AG04449 (cell line): ENCODE measurements around the gene OXNAD1.

Experiments
- CTCF ChIA-PET: fragments of 350-600 bp; formaldehyde crosslinking; extraction: SDS; loops from one replicate; lab custom pipeline; 2021; ENCODE audit warnings: antibody characterized with exemption; lab: Yijun Ruan, JAX
- POLR2A ChIA-PET: fragments of 400-600, 350-600 bp; formaldehyde crosslinking; extraction: SDS; loops from one replicate; lab custom pipeline; 2020; ENCODE audit warnings: antibody characterized with exemption, inconsistent platforms; lab: Yijun Ruan, JAX
- DNase-seq: peaks from one replicate; pipeline ENCODE4 v3.0.0-alpha.2; 2010; ENCODE audit warnings: low read depth, low spot score
- H3K4me3 ChIP-seq: 2 replicates; pipeline ENCODE4 v1.5.1; 2011; ENCODE audit warnings: low read depth, mild to moderate bottlenecking, control low read depth, low read length
- TF ChIP-seq, protein P1 (sequence below): IDR thresholded peaks from one replicate; pipeline ENCODE4 v1.5.1; 2011; ENCODE audit warnings: mild to moderate bottlenecking, moderate library complexity, low read length, control low read depth, inconsistent platforms; ENCODE audit not compliant: insufficient read depth; ENCODE audit errors: missing control alignments

Gene OXNAD1, protein sequence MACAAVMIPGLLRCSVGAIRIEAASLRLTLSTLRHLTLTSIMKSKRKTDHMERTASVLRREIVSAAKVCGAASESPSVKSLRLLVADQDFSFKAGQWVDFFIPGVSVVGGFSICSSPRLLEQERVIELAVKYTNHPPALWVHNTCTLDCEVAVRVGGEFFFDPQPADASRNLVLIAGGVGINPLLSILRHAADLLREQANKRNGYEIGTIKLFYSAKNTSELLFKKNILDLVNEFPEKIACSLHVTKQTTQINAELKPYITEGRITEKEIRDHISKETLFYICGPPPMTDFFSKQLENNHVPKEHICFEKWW

DNA sequence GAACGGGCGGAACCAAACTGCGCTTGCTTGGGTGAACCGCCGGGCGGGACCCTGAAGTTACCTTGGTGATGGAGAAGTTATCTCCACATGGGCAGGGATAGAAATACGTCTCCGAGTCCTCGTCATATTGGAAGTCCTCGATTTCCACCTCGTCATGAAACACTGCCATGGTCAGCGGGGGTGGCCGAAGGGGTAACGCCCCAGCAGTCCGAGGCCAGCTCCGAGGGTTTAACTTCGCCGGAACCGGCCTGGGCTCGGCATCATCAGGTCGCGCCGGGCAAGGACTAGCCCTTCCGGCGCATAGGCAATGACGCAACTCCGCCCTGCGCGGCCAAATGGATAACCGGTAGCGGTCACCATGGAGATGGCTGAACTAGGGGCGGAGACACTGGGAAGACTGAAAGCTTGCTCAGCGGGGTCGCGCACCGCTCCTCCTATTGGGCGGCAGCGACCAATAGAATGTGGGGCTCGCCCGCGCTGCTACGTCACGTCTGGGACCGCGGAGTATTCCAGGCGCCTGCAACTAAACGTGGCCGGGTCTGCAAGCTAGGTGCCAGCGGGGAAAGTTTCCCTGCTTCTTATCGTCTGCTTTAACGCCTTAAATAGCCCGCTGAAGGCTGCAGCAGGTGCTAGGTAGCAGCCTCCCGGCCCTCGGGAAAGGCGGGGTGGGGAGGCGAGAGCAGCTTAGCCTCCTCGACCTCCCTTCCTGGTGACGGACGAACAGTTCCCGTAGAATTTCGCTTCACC is at the start of gene OXNAD1, which contains the start of gene DPH3:
Gene OXNAD1, plus strand, starts transcription at position 505 of the 747 bp plus-strand sequence. CDS start 5,741 bp downstream, outside the sequence.
Gene DPH3, minus strand, starts transcription at position 236 of the 747 bp plus-strand sequence. Its CDS starts 67 bp downstream, at position 169.
- POLR2A ChIA-PET = interaction anchor here (0.5 to 1.1 kb wide), 5 partner anchors 21 to 1057 kb away, joined by 3 to 5 read pairs (median 4); partner anchors contain the start of gene GALNT15
- peak within 1 kb of the TSS; percentile 98 for H3K4me3 ChIP-seq
- DNase-seq = peak; percentile 97
- TF ChIP-seq, protein P1, sequence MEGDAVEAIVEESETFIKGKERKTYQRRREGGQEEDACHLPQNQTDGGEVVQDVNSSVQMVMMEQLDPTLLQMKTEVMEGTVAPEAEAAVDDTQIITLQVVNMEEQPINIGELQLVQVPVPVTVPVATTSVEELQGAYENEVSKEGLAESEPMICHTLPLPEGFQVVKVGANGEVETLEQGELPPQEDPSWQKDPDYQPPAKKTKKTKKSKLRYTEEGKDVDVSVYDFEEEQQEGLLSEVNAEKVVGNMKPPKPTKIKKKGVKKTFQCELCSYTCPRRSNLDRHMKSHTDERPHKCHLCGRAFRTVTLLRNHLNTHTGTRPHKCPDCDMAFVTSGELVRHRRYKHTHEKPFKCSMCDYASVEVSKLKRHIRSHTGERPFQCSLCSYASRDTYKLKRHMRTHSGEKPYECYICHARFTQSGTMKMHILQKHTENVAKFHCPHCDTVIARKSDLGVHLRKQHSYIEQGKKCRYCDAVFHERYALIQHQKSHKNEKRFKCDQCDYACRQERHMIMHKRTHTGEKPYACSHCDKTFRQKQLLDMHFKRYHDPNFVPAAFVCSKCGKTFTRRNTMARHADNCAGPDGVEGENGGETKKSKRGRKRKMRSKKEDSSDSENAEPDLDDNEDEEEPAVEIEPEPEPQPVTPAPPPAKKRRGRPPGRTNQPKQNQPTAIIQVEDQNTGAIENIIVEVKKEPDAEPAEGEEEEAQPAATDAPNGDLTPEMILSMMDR = no peak
- CTCF ChIA-PET = interaction anchor here (0.8 to 7.7 kb wide), 19 partner anchors 10 to 453 kb away, joined by 3 to 135 read pairs (median 6); no protein-coding TSS in a partner anchor

DNA sequence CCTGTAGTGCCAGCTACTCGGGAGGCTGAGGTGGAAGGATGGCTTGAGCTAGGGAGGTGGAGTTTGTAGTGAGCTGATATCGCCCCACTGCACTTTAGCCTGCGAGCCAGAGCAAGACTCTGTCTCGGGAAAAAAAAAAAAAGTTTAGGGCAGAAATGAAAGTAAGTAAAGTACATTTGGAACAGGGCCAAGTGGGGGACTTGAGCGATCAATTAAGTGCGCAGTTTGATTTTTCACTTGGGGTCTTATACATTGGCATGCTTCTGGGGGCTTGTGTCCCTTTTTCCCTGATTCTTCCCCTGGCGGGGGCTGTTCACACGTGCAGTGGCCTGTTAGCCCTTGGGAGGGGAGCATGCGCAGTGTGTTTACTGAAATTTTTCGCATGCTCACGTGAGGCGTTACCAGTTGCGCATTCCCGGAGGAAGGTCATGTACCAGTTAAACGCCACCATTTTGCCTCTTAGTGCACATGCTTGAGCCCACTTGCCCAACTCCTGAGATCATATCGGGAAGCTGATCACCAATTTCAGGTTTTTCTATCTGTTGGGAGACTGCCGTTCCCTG is 48.6 kb upstream of the OXNAD1 start:
- CTCF ChIA-PET = no interaction called here
- DNase-seq = no peak
- H3K4me3 ChIP-seq = no peak overlapping the region
- POLR2A ChIA-PET = no interaction called here
- TF ChIP-seq, protein P1 = no peak

DNA sequence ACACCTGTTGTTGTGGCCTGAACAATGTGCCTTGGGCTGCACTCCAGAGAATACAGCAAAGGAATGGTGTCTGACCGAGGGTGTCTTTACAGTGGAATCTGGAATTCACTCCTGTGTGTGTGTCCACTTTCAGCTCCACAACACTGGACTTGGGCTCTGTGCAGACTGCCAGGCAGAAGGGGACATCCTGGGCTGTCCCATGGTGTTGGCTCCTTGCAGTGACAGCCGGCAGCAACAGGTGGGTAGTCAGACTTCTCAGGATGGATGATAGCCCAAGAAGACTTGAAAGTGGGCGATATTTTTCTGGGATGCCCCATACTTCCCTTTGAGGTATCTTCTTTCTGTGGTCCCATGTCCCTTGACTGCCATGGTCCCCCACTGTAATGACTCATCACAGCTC is 45.2 kb upstream of the OXNAD1 start:
- POLR2A ChIA-PET = interaction anchor here (1.0 to 1.2 kb wide), 2 partner anchors 16 to 17 kb away, joined by 3 to 4 read pairs; no protein-coding TSS in a partner anchor

DNA sequence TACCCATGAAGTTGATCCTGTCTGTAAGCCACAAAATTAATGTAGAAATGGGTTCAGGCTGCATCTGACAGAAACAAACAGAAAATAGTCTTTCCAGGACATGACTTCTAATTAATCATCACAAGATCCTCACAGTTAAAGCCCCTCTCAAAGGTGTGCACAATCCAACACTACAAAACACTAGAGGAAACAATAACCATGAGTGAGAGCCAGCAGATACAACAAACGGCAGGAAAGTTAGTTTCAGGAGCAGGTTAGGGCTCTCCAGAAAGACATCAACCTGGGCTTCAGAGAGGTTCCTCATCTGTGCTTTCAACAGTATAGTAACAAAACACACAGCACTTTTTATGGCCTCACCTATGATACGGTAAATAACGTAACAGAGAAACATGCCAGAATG is 43.0 kb upstream of the OXNAD1 start:
- DNase-seq = no peak
- POLR2A ChIA-PET = no interaction called here
- TF ChIP-seq, protein P1 = no peak
- no peak overlapping the region for H3K4me3 ChIP-seq
- CTCF ChIA-PET = interaction anchor here (1.9 kb wide), 1 partner anchor 173 kb away, joined by 4 read pairs; no protein-coding TSS in a partner anchor

More for the DNA sequence above, 45.2 kb upstream of the OXNAD1 start:
- no peak for DNase-seq
- TF ChIP-seq, protein P1 = no peak
- no peak overlapping the region for H3K4me3 ChIP-seq
- CTCF ChIA-PET = interaction anchor here (1.1 kb wide), 1 partner anchor 171 kb away, joined by 3 read pairs; no protein-coding TSS in a partner anchor

DNA sequence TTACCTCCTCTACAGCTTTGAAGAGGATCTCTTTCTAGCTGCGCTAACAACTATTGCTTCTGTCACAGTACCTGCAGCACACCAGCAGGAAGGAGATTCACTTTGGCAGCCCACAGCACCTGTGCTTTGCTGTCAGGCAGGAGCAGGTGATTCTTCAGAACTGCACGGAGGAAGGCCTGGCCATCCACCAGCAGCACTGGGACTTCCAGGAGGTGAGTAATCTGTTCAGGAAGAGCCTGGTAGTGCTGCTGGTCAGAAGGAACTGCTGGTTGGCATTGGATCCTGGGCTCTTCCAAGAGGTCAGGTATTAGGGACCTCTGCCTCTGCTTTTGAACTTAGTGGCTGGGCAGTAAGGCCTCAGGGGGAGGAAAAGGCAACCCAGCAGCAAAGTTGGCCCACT is 42.5 kb upstream of the OXNAD1 start:
- DNase-seq = no peak
- ChIA-PET POLR2A (no interaction called here), CTCF (interaction anchor here (1.9 kb wide), 1 partner anchor 173 kb away, joined by 4 read pairs; no protein-coding TSS in a partner anchor)
- no peak overlapping the region for H3K4me3 ChIP-seq
- TF ChIP-seq, protein P1 = no peak
